Effector CD4-positive, alpha-beta T cell (primary cell): Measurements from ENCODE around the gene ORC1.

Source experiments
- DNase-seq: peaks from one replicate; pipeline ENCODE4 v3.0.0-alpha.2; 2020
- total RNA-seq: gene quantifications from one replicate; lab custom pipeline; 2026; lab: John Stamatoyannopoulos, UW

The ORC1 gene
- 6.8 reads per million, percentile 25 among the genes with 10 or more reads in this experiment for total RNA-seq

DNA sequence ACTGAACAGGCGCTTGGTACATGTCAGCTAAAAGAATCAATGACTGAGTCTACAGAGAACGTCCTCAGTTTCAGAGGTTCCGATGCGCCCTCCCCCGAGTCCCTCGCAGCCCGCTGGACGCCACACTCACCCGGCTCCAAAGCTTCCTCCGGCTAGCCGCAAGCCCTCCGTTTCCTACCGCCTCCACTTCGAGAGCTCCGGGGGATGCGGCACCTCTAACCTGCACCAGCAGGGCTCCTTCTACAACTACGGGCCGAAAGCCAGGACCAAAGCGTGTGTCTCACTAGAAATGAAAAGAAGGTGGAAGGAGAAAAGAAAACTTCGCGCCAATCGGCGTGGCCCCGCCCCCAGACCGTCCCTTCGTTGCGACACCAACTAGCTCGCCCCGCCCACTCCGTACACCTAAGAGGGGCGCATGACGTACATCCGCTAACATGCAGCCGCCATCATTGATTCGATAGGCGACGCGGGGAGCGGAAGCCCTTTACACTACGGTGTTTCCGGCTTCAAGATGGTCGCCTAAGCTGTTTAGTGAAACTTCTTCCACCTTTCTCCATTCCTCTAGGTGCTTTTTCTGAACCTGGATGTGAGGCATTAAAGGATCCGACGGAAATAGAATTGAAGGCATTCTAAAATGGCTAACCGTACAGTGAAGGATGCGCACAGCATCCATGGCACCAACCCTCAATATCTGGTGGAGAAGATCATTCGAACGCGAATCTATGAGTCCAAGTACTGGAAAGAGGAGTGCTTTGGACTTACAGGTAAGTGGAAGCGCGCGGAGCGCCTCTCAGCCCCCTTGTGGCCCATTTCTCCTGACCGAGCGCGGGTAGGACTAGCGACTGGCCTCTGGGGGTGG is at the start of gene ORC1, which contains the start of gene PRPF38A:
TSS of gene ORC1 (minus strand) at position 308 of the 859 bp plus-strand sequence. CDS start 2,200 bp downstream, outside the sequence.
TSS of gene PRPF38A (plus strand) at position 487 of the 859 bp plus-strand sequence. CDS start at position 635, 148 bp downstream.
- peak; percentile 97 for DNase-seq

DNA sequence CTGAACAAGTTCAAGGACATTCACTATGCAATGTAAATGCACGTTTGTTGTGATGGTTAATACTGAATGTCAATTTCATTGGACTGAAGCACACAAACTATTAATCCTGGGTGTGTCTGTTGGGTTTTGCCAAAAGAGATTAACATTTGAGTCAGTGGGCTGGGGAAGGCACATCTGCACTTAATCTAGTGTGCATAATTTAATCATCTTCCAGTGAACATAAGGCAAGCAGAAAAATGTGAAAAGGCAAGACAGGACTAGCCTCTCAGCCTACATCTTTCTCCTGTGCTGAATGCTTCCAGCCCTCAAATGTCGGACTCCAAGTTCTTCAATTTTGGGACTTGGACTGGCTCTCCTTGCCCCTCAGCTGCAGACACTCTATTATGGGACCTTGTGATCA is 40.2 kb upstream of the ORC1 start:
- no peak for DNase-seq

GRCh38 chr1:52439976-52440375 is 35.8 kb upstream of the ORC1 start:
- DNase-seq = no peak

GRCh38 chr1:52436817-52437216 is 32.6 kb upstream of the ORC1 start:
- DNase-seq = no peak

GRCh38 chr1:52435650-52436049 is 31.4 kb upstream of the ORC1 start:
- DNase-seq = no peak

DNA sequence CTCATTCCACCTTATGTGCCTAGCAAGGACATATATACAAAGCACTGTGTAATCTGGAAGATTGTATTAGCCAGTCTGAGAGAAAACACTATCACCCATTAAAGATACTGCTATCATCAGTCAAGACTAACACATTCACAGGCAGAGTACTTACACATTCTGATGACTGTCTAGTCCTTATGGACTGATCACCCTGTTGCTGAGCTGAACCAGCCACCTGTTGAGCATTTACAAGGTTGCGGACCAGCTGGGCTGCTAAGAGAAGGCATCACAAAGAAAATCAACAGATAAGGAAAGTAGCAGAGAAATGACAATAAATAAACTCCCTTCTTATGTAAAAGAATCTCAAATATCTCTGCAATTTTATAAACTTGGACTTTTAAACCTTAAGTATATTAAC is 31.0 kb upstream of the ORC1 start:
- DNase-seq = no peak

DNA sequence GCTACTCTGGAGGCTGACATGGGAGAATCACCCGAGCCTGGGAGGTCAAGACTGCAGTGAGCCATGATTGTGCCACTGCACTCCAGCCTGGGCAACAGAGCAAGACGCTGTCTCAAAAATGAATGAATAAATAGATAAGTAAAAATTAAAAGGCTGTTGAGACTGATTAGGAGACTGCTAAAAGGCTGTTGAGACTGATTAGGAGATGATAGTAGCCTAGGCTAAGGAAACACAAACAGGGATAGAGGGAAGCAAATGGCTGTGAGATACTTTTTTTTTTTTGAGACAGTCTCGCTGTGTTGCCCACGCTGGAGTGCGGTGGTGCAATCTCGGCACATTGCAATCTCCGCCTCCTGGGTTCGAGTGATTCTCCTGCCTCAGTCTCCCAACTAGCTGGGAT is 28.6 kb upstream of the ORC1 start:
- DNase-seq = no peak

DNA sequence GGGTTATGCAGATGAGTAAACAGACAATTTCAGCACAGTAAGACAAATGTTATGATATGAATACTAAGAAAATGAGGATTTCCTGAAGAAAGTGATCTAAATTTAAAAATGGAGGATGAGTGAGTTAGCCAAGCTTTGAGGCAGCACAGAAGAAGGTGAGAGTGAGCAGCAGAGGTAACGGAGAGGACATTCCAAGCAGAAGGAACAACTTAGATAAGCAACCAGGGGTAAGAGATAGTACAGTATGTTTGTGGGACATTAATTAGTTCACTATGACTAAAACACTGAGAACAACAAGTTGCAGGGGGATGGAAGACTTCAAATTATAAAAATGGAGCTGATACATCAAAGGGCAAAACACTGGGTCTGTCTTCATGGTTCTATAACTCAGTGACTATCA is 22.9 kb upstream of the ORC1 start:
- no peak for DNase-seq

- DNase-seq = no peak
Observed at GRCh38 chr1:52426371-52426770, 22.1 kb upstream of the ORC1 start.

- DNase-seq = no peak
Observed at GRCh38 chr1:52424813-52425212, 20.6 kb upstream of the ORC1 start.

- DNase-seq = peak; percentile 38
Observed at GRCh38 chr1:52424231-52424636, 20.0 kb upstream of the ORC1 start.

DNA sequence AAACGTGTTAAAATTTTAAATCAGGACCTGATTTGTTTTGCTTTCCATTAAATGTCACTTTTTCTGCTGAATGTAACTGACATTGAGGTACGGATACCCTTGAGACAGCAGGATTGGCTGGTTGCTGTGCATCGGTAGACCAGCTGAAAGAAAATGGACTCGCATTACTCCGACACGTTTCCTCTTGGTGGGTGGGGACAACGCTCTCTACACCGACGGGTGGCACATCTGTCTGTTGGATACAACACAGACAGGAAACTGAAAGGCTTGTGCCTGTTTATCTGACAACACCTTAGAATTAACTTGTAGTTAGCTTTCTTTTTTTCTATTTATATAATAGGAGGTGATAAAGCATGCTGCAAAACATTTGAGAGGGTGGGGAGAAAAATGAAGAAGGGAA is 19.5 kb upstream of the ORC1 start:
- peak; percentile 68 for DNase-seq

DNA sequence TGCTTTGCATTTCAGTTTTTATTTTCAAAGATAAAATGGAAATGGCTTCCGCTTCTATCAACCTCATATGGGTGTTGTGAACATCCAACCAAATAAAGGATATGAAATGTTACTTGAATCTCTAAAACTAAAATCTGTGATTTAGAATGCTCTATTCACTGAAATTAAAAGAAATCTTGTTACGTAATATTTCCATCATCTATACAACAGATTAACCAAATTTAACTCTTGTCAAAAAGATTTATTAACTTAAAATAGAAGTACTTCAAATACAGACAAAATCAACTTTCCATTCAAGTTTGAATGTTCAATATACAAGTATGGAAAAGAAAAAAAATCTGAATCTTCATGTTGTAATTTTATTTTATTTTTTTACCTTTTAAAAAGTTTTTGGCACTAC is 18.8 kb upstream of the ORC1 start:
- no peak for DNase-seq

DNA sequence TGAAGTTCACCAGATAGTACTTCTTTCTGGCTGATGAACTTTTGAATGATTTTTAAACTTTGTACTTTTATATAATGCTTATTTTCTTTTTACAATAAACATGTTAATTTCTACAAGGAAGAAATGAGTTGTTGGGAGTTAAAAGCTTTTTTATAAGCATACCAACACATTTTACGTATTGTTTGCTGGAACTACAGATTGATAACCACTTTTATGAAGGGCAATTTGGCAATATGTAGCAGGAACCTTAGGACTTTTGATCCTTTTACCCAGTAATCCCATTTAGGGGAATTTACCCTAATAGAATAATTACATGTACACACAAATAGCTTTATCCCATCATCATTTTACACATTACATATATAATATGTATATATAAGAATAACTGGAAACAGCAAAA is 16.5 kb upstream of the ORC1 start:
- DNase-seq = no peak

GRCh38 chr1:52416811-52417210 is 12.6 kb upstream of the ORC1 start:
- no peak for DNase-seq

DNA sequence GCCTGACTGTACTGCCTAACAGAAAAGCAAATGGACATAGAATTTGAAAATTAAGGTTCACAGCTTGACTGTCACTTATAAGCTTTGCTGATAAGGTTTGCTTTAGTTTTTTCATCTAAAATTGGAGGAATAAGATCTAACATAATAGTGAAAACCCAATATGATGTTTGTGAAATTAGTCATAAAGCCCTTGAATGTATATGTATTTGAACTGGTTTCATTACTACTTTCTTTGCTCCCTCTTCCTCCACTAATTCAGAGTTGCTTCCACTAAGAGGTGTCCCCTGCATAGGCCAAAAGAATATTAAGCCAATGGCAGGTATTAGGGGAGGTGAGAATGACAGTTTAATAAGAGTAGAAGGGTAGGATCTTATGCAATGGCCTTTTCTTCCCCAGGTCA is 10.7 kb upstream of the ORC1 start:
- DNase-seq = no peak

DNA sequence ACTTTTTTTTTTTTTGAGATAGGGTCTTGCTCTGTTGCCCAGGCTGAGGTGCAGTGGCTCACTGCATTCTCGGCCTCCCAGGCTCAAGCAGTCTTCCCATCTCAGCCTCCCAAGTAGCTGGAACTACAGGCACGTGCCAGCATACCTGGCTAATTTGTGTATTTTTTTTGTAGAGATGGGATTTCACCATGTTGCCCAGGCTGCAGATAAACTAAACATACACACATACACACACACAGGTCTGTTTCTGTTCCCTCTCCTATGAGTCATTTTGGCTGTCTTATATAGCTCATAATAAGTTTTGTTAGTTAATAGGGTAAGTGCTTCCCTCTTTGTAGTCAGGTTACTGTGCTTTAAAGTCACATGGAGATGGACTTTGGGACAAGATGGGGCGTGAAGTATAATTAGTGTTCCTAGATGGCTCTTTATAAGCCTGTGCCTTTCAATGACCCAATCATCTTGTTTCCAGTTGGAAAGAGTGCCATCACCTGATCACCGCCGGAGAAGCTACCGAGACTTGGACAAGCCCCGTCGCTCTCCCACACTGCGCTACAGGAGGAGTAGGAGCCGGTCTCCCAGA is 9.3 kb upstream of the ORC1 start:
- no peak for DNase-seq

- DNase-seq = no peak
Observed at GRCh38 chr1:52404975-52405338, 734 bp upstream of the ORC1 start.

DNA sequence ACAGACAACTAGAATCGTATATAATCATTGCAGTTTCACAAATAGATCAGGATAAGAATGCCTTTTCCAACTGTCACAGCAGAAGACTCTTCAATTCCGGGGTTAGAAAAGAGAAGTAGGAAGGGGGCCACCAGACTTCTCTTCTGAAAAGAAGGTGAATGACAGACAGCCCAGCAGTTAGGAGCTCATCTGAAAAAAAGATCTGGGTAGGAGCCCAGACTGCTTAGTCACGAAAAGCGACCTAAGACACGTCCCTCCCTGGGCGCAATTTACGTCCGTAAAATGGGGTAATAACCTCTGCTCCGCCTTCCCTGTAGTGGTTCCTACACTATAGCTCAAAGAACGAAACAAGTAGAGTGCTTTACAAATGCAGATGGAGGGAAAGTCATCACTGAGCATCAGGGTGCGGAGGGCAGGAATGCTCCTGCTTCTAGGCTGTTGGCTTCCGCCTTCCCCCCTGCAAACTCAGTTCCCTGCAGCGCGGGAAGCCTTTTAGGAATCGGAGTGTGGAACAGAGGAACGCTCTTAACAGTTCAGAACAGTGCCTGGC is 582 bp downstream of the ORC1 start:
- DNase-seq = peak; percentile 39

- no peak for DNase-seq
Observed at GRCh38 chr1:52402860-52403240, 1.4 kb downstream of the ORC1 start.

- no peak for DNase-seq
Observed at GRCh38 chr1:52400131-52400530, 4.1 kb downstream of the ORC1 start.

DNA sequence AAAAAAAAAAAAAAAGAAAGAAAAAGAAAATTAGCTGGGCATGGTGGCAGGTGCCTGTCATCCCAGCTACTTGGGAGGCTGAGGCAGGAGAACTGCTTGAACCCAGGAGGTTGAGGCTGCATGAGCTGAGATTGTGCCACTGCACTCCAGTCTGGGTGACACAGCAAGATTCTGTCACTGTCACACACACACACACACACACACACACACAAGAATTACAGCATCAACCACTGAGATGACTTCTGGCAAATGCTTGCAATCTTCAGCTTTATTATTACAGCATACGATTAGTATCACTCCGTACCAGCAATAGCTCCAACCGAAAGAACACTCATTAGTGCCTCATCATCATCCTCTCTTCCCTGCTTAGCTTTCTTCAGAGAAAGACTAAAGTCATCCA is 4.6 kb downstream of the ORC1 start:
- no peak for DNase-seq

DNA sequence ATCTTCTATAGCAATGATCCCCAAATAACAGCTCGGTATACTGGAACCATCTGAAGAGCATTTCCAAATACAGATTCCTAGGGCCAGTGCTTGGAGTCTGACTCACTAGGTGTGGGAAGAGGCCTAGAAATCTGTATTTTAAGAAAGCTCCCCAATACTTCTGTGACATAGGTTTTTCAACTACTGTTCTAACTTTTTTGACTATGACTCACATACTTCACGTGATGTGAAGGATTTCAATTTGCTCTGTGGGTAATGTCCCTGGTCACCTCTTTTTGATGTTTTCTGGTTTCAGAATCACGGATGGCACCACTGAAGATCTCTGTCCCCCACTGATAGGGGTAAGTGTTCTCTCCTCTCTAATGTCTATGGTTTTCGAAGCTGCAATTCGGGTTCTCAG is 11.0 kb downstream of the ORC1 start:
- DNase-seq = no peak

DNA sequence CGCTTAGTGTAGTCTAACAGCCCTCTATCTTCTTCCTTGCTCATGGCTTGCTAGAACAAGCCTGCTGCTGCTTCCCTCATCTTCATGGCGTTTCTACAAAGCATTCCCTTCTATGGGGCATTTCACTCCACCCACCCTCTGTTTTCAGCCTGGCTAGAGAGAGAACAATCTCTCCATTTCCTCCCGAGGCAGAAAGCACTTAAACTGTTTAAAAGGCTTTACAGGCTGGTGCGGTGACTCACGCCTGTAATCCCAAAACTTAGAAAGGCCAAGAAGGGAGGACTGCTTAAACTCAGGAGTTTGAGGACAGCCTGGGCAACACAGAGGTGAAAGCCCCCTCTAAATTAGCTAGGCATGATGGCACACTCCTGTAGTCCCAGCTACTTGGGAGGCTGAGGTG is 17.8 kb downstream of the ORC1 start:
- DNase-seq = no peak
